MV-4-11 (cell line): ENCODE results near the gene GGCX.
"Not testable (repeated sequence)": the region's sequence is repeated elsewhere in the genome, so short reads cannot be mapped to it uniquely, and the experiment has no call there.

ENCODE experiments used
- DNase-seq: peaks from one replicate; lab custom pipeline; 2025; lab: John Stamatoyannopoulos, UW

Gene GGCX

DNA sequence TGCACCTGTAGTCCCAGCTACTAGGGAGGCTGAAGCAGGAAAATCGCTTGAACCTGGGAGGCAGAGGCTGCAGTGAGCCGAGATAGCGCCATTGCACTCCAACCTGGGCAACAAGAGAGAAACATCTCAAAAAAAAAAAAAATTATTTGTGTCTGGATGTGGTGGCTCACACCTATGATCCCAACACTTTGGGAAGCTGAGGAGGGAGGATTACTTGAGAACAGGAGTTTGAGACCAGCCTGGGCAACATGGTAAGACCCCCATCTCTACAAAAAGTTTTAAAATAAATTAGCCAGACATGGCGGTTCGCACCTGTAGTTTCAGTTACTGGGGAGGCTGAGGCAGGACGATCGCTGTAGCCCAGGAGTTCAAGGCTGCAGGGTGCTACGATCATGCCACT, 14.4 kb upstream of the GGCX start:
- no peak for DNase-seq

GRCh38 chr2:85566265-85566664, 5.0 kb upstream of the GGCX start:
- no peak for DNase-seq

DNA sequence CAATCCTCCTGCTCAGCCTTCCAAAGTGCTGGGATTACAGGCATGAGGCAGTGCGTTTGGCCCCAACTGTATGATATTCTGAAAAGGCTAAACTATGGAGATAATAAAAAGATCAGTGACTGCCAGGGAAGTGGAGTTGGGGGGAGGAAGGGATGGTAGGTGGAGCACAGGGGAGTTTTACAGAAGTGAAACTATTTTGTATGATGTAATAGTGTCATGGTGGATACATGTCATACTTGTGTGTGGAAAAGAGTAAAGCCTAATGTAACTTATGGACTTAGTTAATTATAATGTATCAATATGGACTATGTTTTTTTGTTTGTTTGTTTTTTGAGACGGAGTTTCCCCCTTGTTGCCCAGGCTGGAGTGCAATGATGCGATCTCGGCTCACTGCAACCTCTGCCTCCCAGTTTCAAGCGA, 2.9 kb upstream of the GGCX start:
- DNase-seq = peak; percentile 90

DNA sequence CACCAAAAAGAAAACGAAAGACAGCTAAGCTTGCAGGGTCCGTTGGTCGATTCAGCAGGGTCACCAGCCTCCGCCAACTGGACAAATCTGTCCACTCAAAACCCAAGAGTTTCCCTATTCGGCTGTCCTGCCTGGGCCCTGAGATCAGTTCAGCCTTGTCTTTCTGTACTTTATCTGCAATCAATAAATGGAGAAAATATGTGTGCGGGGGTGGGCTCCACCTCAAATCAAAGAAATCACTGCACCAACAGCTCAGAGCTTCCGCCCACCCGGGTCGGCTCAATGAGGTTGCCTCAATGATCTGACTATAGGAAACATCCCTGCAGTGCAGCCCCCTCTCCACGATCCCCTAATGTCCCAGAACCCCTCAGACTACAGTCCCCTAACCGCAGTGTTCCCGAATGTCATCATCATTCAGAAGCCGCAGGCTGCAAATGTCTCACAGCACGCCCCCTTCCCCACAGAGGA, 447 bp downstream of the GGCX start:
- no peak for DNase-seq

DNA sequence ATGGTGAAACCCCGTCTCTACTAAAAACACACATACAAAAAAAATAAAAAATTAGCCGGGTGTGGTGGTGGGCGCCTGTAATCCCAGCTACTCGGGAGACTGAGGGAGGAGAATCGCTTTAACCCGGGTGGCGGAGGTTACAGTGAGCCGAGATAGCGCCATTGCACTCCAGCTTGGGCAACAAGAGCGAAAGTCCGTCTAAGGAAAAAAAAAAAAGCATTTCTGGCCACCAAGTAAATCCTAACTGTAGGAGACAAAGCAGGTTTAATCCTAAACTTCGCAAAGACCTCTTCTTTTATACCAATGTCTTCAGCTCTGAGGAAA, 928 bp downstream of the GGCX start:
- DNase-seq = not testable (repeated sequence)

DNA sequence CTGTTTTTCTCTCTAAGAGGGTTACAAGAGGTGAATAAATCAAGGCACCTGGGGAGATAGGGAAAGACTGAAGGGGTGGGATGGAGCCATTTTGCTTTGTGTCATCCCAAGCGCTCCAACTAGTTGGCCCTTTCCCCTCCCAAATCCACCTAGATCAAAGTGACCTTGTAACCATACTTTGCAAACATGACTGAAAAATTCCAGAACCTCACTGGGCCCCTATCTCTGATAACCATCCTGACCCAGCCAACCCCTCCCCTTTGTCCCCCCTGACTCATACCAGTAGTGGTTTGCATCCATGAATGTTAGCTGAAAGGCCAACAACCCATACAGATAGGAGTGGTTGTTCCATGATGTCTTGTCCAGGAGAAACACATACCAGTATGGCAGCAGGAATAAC, 3.1 kb downstream of the GGCX start:
- DNase-seq = no peak

GRCh38 chr2:85557130-85557529, 4.2 kb downstream of the GGCX start:
- DNase-seq = no peak

DNA sequence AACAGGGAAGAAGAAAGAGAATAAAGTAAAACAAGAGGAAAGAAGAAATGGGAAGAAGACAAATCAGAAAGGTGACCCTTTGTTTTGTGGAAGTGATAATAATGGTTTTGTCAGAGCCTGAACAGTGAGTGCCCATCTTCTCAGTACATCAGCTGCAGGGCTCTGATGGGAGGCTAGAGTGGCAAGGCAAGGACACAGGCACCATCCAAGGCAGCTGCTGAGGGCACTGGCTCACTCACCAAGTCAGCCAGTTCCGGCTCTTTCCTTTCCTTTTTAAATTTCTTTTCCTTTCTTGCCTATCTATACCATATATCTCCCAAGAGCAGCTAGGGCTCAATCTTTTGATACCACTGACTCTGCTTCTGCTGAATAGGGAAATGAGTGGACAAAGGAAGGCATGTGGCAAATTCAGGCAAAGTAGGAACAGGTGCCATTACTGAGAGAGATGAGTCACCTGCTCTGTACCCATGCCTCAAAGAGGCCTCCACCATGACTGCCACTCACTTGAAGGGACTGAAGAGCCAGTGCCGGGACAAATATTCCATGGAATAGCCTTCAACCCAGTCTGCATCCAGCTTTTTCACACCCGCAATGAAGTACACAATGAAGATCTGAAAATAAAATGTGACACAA, 6.2 kb downstream of the GGCX start:
- DNase-seq = no peak

- no peak for DNase-seq
These were observed 8.1 kb downstream of the GGCX start for GRCh38 chr2:85553184-85553583.

DNA sequence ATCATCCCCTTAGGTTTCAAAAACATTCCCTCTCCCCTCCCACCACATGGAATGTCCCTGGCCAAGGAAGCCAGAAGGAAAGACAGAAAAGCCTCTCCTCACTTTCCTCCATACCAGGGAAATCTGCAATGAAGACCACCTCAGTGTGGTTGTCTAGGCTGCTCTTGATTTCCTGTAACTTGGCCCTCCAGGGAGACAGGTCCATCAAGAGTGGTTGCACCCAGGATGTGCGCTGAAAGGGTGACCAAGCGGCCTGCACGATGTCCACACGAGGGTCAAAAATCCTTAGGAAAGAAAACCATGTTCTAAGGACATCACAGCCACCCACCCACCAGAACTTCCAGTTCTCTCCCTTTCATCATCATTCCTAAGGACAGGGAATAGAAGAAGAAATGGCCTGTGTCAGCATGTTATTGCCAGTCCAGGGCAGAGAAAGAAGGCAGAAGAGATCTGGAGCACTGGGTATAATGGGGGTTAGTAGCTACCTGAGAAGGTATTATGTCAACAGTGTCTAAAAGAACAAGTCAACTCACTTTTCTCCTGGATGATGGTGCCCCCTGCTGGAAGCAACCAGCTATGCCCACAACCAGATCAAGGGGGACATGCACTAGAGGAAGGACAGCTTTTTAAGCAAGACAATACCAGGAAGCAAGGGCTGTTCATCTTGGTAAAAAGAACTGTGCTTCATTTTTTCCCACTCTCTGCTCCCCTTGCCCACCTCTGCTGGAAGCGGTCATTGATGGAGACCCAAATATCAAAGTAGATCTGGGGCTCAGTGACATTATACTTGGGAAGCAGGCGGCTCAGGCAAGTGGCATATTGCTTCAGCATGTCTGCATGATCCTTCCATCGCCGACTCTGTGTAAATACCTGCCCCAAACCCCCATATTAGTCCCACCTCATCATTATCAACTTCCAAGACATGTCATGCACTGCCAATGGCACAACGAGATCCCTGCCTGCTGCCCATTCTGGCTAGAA, 9.3 kb downstream of the GGCX start:
- DNase-seq = peak; percentile 72

- DNase-seq = no peak
These were observed 10.8 kb downstream of the GGCX start for GRCh38 chr2:85550486-85550885.

DNA sequence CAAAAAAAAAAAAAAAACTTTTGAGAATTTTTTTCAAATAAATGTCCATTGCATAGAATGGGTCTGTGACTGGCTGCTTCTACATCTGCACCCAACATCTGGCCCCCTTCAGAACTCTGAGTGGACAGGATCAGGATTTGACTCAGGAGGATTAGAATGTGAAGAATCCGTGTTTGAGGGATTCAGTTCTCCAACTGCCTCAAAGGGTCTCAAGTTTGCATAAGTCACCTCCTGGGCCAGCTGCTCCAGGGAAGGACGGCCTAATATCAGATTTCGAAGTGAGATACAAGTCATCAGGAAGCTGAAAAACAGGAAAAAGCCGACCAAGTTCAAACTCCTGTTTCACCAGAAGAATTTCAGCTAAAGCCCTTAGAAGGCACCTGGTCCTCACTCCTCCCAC, 11.5 kb downstream of the GGCX start:
- DNase-seq = no peak

DNA sequence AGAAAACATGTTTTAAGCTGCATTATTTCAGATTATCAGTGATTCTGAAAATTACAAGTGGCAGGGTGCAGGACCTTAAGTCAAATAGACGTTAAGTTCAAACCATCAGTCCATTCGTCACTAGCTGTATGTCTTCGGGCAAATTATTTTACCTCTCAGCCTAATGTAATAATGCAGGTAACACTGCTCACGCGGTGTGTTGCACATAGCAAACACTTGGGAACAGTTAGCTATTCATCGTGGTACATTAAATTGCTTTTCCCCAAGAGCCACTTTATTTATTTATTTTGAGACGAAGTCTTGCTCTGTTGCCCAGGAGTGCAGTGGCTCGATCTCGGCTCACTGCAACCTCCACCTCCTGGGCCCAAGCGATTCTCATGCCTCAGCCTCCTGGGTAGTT, 12.2 kb downstream of the GGCX start:
- DNase-seq = no peak

DNA sequence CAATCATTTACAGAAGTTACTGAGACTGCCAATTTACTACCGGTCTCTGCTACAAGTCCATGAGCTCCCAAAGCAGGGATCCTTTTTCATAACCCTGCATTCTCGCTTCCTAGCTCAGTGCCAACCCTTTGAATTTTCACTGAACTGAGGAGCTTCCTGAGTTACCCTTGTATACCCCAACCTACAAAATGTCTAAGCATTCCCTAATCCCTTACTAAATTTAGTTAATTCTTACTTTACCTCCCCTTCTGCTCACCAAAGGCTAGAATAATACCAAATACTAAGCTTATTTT, 12.7 kb downstream of the GGCX start:
- no peak for DNase-seq

GRCh38 chr2:85547859-85548607, 13.3 kb downstream of the GGCX start:
- no peak for DNase-seq

DNA sequence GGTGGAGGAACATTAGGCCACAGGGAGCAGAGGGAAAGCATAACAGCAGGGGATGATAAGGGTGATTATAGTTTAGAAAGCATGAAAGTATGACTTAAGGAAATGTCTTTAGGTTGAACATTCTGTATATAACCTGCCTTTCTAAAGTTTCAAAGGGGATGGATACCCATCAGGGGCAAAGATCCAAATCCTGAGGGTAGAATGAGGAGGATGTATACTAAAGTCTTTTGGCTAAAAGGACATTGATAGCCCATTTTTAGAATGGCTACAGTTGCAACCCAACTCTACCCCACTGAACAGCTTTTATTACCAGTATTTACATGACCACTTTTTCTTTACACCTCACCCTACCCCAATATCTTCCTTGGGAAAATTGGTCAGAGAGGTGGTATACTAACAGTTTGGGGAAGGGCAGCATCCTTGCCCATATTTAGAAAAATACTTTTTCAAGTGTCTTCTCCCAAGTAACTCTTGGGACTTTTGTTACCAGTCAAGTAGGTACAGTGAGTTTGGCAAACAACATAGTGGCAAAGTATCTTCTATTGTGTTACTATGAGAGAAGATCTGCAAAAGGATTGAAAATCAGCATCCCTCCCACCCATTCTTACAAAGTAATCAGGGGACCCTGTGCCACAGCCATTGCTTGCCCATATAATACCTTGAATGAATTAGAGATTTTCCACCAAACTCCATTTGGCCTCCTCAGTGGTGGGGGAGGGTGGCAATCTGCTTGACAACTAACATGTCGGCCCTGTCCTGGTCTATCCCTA, 14.0 kb downstream of the GGCX start:
- DNase-seq = no peak

DNA sequence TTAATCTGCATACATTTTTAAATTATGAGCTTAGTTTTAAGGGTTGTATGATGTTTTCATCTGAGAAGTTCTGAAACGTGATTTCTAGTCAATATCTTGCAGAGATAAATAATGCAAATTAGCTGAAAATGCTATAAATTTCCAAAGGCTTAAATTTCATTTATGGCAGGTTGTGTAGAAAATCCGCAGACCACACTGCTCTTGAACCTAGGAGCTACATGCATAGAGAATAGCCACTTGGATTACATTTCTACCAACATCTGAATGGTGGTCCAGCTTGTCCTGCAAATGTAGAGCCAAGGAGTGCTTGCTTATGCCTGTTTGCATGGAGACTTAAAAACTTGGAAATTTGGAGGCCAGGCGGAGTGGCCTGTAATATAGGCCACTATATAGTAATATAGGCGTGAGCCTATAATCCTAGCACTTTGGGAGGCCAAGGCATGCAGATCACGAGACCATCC, 15.5 kb downstream of the GGCX start:
- DNase-seq = no peak

GRCh38 chr2:85544915-85545779, 16.1 kb downstream of the GGCX start:
- not testable (repeated sequence) for DNase-seq

DNA sequence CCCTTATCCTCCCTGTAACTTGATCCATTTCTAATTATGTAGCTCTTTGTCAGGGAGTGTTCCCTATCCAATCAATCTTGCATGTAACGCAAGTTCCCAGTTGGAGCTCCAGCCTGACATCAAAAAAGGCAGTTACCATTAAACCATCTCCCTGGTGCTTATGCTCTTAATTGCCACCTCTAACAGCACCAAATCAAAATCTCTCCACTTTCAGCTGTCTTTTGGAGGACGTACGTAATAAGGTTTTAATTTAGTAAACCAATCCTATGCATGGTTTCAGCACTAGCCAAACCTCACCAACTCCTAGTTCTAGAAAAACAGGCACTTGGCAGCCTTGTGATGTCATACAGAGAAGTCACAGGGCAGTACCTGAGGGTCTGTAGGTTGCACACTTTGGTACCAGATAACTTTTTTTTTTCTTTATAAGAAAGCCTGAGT, 17.0 kb downstream of the GGCX start:
- DNase-seq = not testable (repeated sequence)

DNA sequence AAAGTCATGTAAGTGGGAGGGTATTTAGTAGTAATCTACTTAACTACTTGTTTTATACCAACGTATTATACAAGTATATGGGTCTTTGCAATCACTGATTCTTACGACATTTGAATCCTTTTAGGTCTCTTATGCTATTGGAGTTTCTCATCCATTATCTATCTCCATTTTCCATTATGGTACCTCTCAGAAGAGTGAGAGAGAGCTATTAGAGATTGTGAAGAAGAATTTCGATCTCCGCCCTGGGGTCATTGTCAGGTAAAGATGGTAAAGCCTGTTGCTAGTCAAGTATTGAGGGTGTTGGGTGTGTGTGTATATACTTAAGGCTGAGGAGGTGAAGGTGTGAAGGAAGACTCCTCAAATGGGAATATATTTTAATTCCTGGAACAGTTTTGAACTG, 18.5 kb downstream of the GGCX start:
- DNase-seq = no peak
